WTC11 (cell line): Measurements from ENCODE around the gene ETV6. TPM values are rescaled to one million over a fixed set of nuclear protein-coding genes. Genes with fewer than 3 reads are reported as not detected.

Experiments
- ATAC-seq: fragments of 200-7000 bp; cut with Tn5 transposase; 2 replicates; pipeline ENCODE4 v1.10.0; 2021; ENCODE audit warnings: mild to moderate bottlenecking, moderate library complexity
- CTCF ChIA-PET: fragments of 300-600 bp; sonication (Branson Sonifier 250); formaldehyde crosslinking; loops from one replicate; lab custom pipeline; 2021; ENCODE audit warnings: antibody characterized with exemption; lab: Charles Lee
- POLR2A ChIA-PET: fragments of 350-600 bp; sonication (Branson Sonifier 250); formaldehyde crosslinking; loops from one replicate; lab custom pipeline; 2021; ENCODE audit warnings: antibody characterized with exemption; lab: Charles Lee
- DNase-seq: peaks from one replicate; pipeline ENCODE4 v3.0.0; 2021; ENCODE audit warnings: low spot score
- H3K27ac Mint-ChIP-seq: 2 replicates; pipeline ENCODE4 v1.8.0; 2021; ENCODE audit warnings: mixed read lengths
- H3K27me3 Mint-ChIP-seq: 2 replicates; pipeline ENCODE4 v1.8.0; 2021; ENCODE audit warnings: low read depth, mild to moderate bottlenecking, moderate library complexity, mixed read lengths
- H3K36me3 Mint-ChIP-seq: 2 replicates; pipeline ENCODE4 v1.8.0; 2021; ENCODE audit warnings: mixed read lengths
- H3K4me1 Mint-ChIP-seq: 2 replicates; pipeline ENCODE4 v1.8.0; 2022; ENCODE audit warnings: mixed read lengths
- H3K4me3 Mint-ChIP-seq: 2 replicates; pipeline ENCODE4 v1.8.0; 2021; ENCODE audit warnings: mild to moderate bottlenecking, moderate library complexity, mixed read lengths
- H3K9me3 Mint-ChIP-seq: 2 replicates; pipeline ENCODE4 v1.8.0; 2021; ENCODE audit warnings: mixed read lengths
- ATF1 ChIP-seq: sonication (generic); formaldehyde crosslinking; IDR thresholded peaks from 2 replicates; pipeline ENCODE4 v1.8.1; 2023; ENCODE audit warnings: mild to moderate bottlenecking, moderate library complexity, missing genetic modification reagents
- CBFB ChIP-seq: sonication (generic); formaldehyde crosslinking; IDR thresholded peaks from 2 replicates; pipeline ENCODE4 v1.8.1; 2022; ENCODE audit warnings: mild to moderate bottlenecking, low read depth, missing genetic modification reagents
- CREB1 ChIP-seq: sonication (generic); formaldehyde crosslinking; IDR thresholded peaks from 2 replicates; pipeline ENCODE4 v1.8.0; 2023; ENCODE audit warnings: mild to moderate bottlenecking, missing genetic modification reagents
- ESRRA ChIP-seq: sonication (generic); formaldehyde crosslinking; IDR thresholded peaks from 2 replicates; pipeline ENCODE4 v1.8.1; 2022; ENCODE audit warnings: mild to moderate bottlenecking, missing genetic modification reagents, borderline replicate concordance
- GTF2I ChIP-seq: fragments of 250-450 bp; sonication (Bioruptor Pico); conservative IDR thresholded peaks from 2 replicates; pipeline ENCODE4 v1.4.0; 2021; ENCODE audit warnings: mild to moderate bottlenecking
- JAZF1 ChIP-seq: fragments of 250-450 bp; sonication (Bioruptor Pico); IDR thresholded peaks from 2 replicates; pipeline ENCODE4 v1.9.0; 2021; ENCODE audit warnings: moderate library complexity, mild to moderate bottlenecking, inconsistent platforms
- MYBL2 ChIP-seq: sonication (generic); formaldehyde crosslinking; IDR thresholded peaks from 2 replicates; pipeline ENCODE4 v1.8.1; 2023; ENCODE audit warnings: mild to moderate bottlenecking, moderate library complexity, missing genetic modification reagents
- NR1H2 ChIP-seq: sonication (generic); formaldehyde crosslinking; IDR thresholded peaks from 2 replicates; pipeline ENCODE4 v1.9.0; 2021; ENCODE audit warnings: mild to moderate bottlenecking, moderate library complexity, missing genetic modification reagents
- NR3C1 ChIP-seq: sonication (generic); formaldehyde crosslinking; conservative IDR thresholded peaks from 2 replicates; pipeline ENCODE4 v1.8.1; 2023; ENCODE audit warnings: low read depth, mild to moderate bottlenecking, missing genetic modification reagents
- OVOL2 ChIP-seq: fragments of 250-450 bp; sonication (Bioruptor Pico); IDR thresholded peaks from 2 replicates; pipeline ENCODE4 v1.9.0; 2021; ENCODE audit warnings: mild to moderate bottlenecking, borderline replicate concordance
- PRRX2 ChIP-seq: fragments of 250-450 bp; sonication (Bioruptor Pico); IDR thresholded peaks from 2 replicates; pipeline ENCODE4 v1.8.0; 2021; ENCODE audit warnings: mild to moderate bottlenecking
- RELA ChIP-seq: sonication (generic); formaldehyde crosslinking; IDR thresholded peaks from 2 replicates; pipeline ENCODE4 v1.8.1; 2022; ENCODE audit warnings: missing genetic modification reagents, mild to moderate bottlenecking, borderline replicate concordance
- SP1 ChIP-seq: sonication (generic); formaldehyde crosslinking; conservative IDR thresholded peaks from 2 replicates; pipeline ENCODE4 v1.8.1; 2022; ENCODE audit warnings: missing genetic modification reagents
- TEAD4 ChIP-seq: sonication (generic); formaldehyde crosslinking; IDR thresholded peaks from 2 replicates; pipeline ENCODE4 v1.8.0; 2022; ENCODE audit warnings: mild to moderate bottlenecking, missing genetic modification reagents
- ZNF232 ChIP-seq: sonication (generic); formaldehyde crosslinking; IDR thresholded peaks from 2 replicates; pipeline ENCODE4 v1.8.0; 2022; ENCODE audit warnings: mild to moderate bottlenecking, missing genetic modification reagents
- ZNF671 ChIP-seq: fragments of 250-450 bp; sonication (Bioruptor Pico); IDR thresholded peaks from 2 replicates; pipeline ENCODE4 v1.8.0; 2021; ENCODE audit warnings: mild to moderate bottlenecking
- total RNA-seq: library from RNA; stranded (reverse); gene quantifications from 3 replicates; pipeline ENCODE4 v1.2.3, GENCODE V29; 2021
- TF ChIP-seq, protein P1 (sequence below): sonication (generic); formaldehyde crosslinking; IDR thresholded peaks from 2 replicates; pipeline ENCODE4 v1.8.1; 2023; ENCODE audit warnings: mild to moderate bottlenecking, missing genetic modification reagents
- TF ChIP-seq, protein P2 (sequence below): sonication (generic); formaldehyde crosslinking; IDR thresholded peaks from 2 replicates; pipeline ENCODE4 v1.8.1; 2023; ENCODE audit warnings: mild to moderate bottlenecking, missing genetic modification reagents, moderate library complexity
- TF ChIP-seq, protein P3 (sequence below): sonication (generic); formaldehyde crosslinking; IDR thresholded peaks from 2 replicates; pipeline ENCODE4 v1.8.0; 2022; ENCODE audit warnings: mild to moderate bottlenecking, missing genetic modification reagents
- TF ChIP-seq, protein P4 (sequence below): sonication (generic); formaldehyde crosslinking; IDR thresholded peaks from 2 replicates; pipeline ENCODE4 v1.8.1; 2023; ENCODE audit warnings: mild to moderate bottlenecking, missing genetic modification reagents
- TF ChIP-seq, protein P5 (sequence below): sonication (generic); formaldehyde crosslinking; IDR thresholded peaks from 2 replicates; pipeline ENCODE4 v1.8.0; 2022; ENCODE audit warnings: mild to moderate bottlenecking, missing genetic modification reagents
- TF ChIP-seq, protein P6 (sequence below): sonication (generic); formaldehyde crosslinking; IDR thresholded peaks from 2 replicates; pipeline ENCODE4 v1.8.0; 2022; ENCODE audit warnings: missing genetic modification reagents
- TF ChIP-seq, protein P7 (sequence below): sonication (generic); formaldehyde crosslinking; IDR thresholded peaks from 2 replicates; pipeline ENCODE4 v1.8.1; 2022; ENCODE audit warnings: low read depth, missing genetic modification reagents, borderline replicate concordance

Gene ETV6
- total RNA-seq, 1 experiment from 2014 or later = 23.5 TPM

DNA sequence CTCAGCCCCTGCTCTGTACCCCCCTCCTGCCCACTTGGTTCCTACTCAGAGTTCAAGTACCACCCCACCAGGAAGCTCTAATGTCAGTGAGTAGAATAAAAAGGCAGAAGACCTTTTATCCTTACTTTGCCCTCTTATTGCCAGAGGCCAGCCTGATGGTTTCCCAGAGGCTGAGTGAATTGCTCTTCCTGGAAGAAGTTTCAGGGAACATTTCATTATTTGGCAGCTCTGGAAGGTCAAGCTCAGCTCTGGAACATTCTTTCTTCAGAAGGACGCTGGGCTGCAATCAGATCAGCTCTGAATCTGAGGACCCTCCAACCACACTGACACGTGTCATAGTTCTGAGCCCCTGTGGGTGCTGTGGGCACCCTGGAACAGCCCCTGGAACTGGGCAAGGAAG is 188.9 kb downstream of the ETV6 start:
- TF ChIP-seq ESRRA = no peak
- TF ChIP-seq, protein P1, sequence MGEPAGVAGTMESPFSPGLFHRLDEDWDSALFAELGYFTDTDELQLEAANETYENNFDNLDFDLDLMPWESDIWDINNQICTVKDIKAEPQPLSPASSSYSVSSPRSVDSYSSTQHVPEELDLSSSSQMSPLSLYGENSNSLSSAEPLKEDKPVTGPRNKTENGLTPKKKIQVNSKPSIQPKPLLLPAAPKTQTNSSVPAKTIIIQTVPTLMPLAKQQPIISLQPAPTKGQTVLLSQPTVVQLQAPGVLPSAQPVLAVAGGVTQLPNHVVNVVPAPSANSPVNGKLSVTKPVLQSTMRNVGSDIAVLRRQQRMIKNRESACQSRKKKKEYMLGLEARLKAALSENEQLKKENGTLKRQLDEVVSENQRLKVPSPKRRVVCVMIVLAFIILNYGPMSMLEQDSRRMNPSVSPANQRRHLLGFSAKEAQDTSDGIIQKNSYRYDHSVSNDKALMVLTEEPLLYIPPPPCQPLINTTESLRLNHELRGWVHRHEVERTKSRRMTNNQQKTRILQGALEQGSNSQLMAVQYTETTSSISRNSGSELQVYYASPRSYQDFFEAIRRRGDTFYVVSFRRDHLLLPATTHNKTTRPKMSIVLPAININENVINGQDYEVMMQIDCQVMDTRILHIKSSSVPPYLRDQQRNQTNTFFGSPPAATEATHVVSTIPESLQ (CRISPR knock-in tag) = no peak
- ChIA-PET CTCF (no interaction called here), POLR2A (no interaction called here)
- H3K4me1 Mint-ChIP-seq = peaks cover 15% of the 10 kb centered on the region
- H3K4me3 Mint-ChIP-seq = no peak overlapping the region
- no peaks in the 10 kb centered on the region for H3K9me3 Mint-ChIP-seq
- no peaks in the 10 kb centered on the region for H3K27me3 Mint-ChIP-seq
- DNase-seq (no peak), ATAC-seq (no peak)
- no peak overlapping the region for H3K27ac Mint-ChIP-seq
- H3K36me3 Mint-ChIP-seq = peaks cover 10% of the 10 kb centered on the region

DNA sequence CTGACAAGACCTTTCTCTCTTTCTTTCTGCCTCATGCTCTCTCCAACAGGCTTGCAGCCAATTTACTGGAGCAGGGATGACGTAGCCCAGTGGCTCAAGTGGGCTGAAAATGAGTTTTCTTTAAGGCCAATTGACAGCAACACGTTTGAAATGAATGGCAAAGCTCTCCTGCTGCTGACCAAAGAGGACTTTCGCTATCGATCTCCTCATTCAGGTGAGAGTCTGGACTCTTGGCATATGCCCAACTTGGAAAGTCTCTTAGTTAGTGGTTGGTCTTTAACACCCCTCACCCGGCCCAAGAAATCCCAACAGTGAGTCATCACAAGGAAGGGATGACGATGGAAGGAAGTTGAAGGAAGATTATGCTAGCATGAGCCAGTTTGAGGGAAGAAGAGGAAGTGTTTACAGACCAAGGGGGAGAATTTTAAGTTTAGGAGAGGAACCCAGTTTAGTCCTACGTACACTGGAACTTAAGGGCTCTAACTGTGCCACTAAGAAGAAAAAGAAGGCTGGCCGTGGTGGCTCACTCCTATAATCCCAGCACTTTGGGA is 189.7 kb downstream of the ETV6 start:
- no peak for DNase-seq
- Mint-ChIP-seq H3K27me3 (no peaks in the 10 kb centered on the region), H3K4me1 (peaks cover 9% of the 10 kb centered on the region)
- TF ChIP-seq PRRX2 (CRISPR knock-in tag) (no peak), RELA (CRISPR knock-in tag) (no peak), ZNF671 (CRISPR knock-in tag) (no peak), SP1 (CRISPR knock-in tag) (no peak), NR1H2 (no peak), MYBL2 (CRISPR knock-in tag) (no peak), GTF2I (no peak), CREB1 (no peak), CBFB (no peak), TEAD4 (no peak), ATF1 (CRISPR knock-in tag) (no peak), NR3C1 (CRISPR knock-in tag) (no peak), OVOL2 (CRISPR knock-in tag) (no peak), JAZF1 (CRISPR knock-in tag) (no peak)
- TF ChIP-seq, protein P2, sequence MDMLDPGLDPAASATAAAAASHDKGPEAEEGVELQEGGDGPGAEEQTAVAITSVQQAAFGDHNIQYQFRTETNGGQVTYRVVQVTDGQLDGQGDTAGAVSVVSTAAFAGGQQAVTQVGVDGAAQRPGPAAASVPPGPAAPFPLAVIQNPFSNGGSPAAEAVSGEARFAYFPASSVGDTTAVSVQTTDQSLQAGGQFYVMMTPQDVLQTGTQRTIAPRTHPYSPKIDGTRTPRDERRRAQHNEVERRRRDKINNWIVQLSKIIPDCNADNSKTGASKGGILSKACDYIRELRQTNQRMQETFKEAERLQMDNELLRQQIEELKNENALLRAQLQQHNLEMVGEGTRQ (CRISPR knock-in tag) = no peak
- TF ChIP-seq, protein P3, sequence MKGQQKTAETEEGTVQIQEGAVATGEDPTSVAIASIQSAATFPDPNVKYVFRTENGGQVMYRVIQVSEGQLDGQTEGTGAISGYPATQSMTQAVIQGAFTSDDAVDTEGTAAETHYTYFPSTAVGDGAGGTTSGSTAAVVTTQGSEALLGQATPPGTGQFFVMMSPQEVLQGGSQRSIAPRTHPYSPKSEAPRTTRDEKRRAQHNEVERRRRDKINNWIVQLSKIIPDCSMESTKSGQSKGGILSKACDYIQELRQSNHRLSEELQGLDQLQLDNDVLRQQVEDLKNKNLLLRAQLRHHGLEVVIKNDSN (CRISPR knock-in tag) = no peak
- TF ChIP-seq, protein P4, sequence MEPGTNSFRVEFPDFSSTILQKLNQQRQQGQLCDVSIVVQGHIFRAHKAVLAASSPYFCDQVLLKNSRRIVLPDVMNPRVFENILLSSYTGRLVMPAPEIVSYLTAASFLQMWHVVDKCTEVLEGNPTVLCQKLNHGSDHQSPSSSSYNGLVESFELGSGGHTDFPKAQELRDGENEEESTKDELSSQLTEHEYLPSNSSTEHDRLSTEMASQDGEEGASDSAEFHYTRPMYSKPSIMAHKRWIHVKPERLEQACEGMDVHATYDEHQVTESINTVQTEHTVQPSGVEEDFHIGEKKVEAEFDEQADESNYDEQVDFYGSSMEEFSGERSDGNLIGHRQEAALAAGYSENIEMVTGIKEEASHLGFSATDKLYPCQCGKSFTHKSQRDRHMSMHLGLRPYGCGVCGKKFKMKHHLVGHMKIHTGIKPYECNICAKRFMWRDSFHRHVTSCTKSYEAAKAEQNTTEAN (CRISPR knock-in tag) = no peak
- TF ChIP-seq, all 79 proteins: peak for 0
- Mint-ChIP-seq H3K36me3 (peaks cover 10% of the 10 kb centered on the region), H3K27ac (no peak overlapping the region), H3K9me3 (no peaks in the 10 kb centered on the region), H3K4me3 (no peak overlapping the region)
- ChIA-PET POLR2A (no interaction called here), CTCF (no interaction called here)
- no peak for ATAC-seq

DNA sequence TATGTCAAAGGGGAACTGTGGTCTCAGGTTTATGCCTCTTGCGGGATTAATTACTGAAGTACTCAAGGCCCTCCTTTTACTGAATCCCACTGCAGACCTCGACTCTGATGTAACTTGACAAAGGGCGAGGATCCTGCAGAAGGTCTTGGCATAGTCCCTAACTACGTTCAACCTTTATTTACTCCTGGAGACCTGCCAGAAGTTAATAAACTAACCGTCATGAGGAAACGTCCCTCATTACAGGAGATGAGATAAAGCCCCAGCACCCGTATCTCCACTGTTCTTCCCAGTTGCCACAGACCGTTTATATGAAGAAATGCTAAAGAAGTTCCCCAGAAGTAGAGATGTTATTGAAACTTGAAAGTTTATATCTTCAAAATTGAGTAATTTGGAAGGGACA is 190.9 kb downstream of the ETV6 start:
- Mint-ChIP-seq H3K36me3 (peaks cover 10% of the 10 kb centered on the region), H3K9me3 (no peaks in the 10 kb centered on the region), H3K4me1 (peaks cover 9% of the 10 kb centered on the region), H3K4me3 (no peak overlapping the region), H3K27me3 (no peaks in the 10 kb centered on the region), H3K27ac (no peak overlapping the region)
- ATAC-seq (no peak), DNase-seq (no peak)
- POLR2A ChIA-PET = no interaction called here
- CTCF ChIA-PET = no interaction called here
- TF ChIP-seq, protein P5, sequence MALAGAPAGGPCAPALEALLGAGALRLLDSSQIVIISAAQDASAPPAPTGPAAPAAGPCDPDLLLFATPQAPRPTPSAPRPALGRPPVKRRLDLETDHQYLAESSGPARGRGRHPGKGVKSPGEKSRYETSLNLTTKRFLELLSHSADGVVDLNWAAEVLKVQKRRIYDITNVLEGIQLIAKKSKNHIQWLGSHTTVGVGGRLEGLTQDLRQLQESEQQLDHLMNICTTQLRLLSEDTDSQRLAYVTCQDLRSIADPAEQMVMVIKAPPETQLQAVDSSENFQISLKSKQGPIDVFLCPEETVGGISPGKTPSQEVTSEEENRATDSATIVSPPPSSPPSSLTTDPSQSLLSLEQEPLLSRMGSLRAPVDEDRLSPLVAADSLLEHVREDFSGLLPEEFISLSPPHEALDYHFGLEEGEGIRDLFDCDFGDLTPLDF = no peak
- no peak for TF ChIP-seq JAZF1 (CRISPR knock-in tag)
- TF ChIP-seq, protein P6, sequence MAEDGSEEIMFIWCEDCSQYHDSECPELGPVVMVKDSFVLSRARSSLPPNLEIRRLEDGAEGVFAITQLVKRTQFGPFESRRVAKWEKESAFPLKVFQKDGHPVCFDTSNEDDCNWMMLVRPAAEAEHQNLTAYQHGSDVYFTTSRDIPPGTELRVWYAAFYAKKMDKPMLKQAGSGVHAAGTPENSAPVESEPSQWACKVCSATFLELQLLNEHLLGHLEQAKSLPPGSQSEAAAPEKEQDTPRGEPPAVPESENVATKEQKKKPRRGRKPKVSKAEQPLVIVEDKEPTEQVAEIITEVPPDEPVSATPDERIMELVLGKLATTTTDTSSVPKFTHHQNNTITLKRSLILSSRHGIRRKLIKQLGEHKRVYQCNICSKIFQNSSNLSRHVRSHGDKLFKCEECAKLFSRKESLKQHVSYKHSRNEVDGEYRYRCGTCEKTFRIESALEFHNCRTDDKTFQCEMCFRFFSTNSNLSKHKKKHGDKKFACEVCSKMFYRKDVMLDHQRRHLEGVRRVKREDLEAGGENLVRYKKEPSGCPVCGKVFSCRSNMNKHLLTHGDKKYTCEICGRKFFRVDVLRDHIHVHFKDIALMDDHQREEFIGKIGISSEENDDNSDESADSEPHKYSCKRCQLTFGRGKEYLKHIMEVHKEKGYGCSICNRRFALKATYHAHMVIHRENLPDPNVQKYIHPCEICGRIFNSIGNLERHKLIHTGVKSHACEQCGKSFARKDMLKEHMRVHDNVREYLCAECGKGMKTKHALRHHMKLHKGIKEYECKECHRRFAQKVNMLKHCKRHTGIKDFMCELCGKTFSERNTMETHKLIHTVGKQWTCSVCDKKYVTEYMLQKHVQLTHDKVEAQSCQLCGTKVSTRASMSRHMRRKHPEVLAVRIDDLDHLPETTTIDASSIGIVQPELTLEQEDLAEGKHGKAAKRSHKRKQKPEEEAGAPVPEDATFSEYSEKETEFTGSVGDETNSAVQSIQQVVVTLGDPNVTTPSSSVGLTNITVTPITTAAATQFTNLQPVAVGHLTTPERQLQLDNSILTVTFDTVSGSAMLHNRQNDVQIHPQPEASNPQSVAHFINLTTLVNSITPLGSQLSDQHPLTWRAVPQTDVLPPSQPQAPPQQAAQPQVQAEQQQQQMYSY (CRISPR knock-in tag) = no peak
- TF ChIP-seq NR3C1 (CRISPR knock-in tag) = no peak
- TF ChIP-seq ZNF232 (CRISPR knock-in tag) = no peak
- TF ChIP-seq, protein P7, sequence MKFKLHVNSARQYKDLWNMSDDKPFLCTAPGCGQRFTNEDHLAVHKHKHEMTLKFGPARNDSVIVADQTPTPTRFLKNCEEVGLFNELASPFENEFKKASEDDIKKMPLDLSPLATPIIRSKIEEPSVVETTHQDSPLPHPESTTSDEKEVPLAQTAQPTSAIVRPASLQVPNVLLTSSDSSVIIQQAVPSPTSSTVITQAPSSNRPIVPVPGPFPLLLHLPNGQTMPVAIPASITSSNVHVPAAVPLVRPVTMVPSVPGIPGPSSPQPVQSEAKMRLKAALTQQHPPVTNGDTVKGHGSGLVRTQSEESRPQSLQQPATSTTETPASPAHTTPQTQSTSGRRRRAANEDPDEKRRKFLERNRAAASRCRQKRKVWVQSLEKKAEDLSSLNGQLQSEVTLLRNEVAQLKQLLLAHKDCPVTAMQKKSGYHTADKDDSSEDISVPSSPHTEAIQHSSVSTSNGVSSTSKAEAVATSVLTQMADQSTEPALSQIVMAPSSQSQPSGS (CRISPR knock-in tag) = no peak
- no peak for TF ChIP-seq RELA (CRISPR knock-in tag)
